HG03575 (cell line): ENCODE data around the gene ABAT.

Experiments
- ATAC-seq: cut with Tn5 transposase; IDR thresholded peaks from one replicate; pipeline ENCODE4 v1.9.1; 2021; ENCODE audit not compliant: unreplicated experiment, insufficient number of reproducible peaks, low FRiP score; ENCODE audit errors: extremely low read depth

ABAT gene

DNA sequence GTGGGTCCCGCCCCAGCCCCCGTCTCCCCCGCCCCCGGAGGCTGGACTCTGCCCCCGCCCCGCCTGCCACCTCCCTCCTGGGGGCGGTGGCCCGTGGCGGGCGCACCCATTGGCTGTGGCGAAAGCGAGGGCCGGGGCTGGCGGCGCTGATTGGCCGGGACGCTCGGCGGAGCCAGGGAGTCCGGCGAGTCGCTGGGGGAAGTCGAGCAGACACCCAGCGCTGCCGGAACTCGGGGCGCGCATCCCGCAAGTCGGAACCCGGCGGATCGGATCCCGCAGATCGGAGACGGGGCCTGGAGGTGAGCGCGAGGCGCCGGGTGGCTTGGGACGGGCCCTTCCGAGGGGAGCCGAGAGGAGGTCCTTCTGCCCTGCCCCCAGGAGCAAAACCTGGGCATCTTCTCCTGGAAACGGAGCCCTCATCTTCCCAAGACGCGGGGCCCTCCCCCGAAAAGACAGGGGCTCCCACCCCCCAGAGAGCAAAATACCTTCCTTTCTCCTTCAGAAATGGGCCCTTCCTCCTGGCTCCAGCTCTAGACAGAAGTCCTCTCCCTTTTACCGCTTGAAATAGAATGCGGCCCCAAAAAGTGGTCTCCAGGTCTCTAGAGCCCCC is at the start of gene ABAT:
Gene ABAT (plus strand): TSS at position 205 of the 610 bp plus-strand sequence. CDS start 61,123 bp downstream, outside the sequence.
- ATAC-seq: peak; percentile 87

GRCh38 chr16:8625491-8626087 is 48.8 kb upstream of the ABAT start:
- ATAC-seq: no peak

DNA sequence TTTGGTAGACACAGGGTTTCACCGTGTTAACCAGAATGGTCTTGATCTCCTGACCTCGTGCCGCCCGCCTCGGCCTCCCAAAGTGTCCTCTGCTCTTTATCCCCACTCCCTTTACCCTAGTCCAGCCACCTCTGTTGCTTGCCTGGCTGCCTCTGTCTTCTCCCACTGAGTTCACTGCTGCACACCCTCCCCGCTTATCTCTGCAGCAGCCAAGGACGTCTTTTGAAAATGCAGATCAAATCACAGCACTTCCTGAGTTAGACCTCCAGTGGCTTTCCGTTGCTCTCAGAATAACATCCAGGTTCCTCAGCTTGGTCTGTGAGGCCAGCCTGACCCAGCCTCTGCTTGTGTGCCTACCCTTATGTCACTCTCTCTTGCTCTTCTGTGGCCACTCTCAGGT is 47.5 kb upstream of the ABAT start:
- ATAC-seq: no peak

DNA sequence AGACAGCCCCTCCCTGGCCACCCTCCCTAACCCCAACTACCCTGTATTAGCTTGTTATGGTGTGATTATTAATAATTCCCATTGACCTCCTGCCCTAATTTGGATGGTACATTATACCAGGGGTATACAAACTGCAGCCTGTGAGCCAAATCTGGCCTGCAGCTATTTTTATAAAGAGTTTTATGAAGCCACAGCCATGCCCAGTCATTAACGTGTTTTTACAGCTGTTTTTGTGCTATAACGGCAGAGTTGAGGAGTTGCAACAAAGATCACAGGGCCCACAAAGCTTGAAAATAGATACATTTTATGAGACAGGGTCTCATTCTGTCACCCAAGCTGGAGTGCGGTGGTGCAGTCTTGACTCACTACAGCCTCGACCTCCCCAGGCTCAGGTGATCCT is 47.0 kb upstream of the ABAT start:
- ATAC-seq: no peak

GRCh38 chr16:8628981-8629725 is 45.3 kb upstream of the ABAT start:
- no peak for ATAC-seq

GRCh38 chr16:8630255-8630953 is 44.0 kb upstream of the ABAT start:
- ATAC-seq: no peak

DNA sequence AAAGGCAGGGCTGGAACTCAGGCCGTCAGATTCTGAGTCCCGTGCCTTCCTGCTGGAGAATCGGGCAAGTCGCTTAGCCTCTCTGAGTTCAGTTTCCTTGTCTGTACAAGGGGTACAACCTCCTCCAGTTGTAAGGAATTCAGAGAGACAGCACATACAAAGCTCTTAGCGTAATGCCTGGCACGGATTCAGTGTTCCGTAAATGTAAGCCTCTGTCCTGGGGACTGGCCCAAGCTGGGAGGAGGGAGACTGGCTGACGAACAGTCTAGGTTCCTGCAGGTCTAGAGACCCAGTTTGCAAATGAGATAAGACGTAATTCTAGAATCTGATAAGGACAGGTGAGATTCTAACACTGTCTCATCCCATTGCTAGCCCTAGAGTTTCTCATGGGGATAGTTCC is 43.0 kb upstream of the ABAT start:
- ATAC-seq: no peak

DNA sequence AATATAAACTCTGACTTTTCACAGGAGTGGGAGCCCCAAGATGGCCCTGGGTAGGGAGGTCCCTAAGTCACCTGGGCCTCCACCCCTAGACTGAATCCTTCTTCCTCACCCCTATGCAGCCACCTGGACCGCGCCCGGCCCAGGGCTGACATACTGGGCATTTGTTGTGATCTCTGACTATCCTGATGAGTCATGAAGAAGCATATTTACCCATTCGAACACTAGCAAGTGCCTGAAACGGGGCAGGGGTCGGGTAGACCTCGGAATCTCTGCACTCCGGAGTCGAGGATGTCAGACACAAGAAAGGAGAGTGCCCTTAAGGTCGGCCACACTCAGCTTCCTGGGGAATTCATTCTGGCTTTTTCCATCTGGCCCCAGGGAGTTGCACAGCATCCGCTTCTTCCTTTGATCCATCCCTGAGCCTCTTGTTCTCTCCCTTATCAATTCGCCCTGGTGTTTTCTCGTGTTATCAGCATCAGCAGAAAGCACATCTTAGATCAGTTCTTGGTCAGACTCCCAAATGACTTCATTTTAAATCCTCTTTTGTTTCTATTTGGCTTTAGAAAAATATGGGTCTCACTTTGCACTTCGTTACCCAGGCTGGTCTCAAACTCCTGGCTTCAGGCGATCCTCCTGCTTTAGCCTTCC is 42.5 kb upstream of the ABAT start:
- no peak for ATAC-seq

DNA sequence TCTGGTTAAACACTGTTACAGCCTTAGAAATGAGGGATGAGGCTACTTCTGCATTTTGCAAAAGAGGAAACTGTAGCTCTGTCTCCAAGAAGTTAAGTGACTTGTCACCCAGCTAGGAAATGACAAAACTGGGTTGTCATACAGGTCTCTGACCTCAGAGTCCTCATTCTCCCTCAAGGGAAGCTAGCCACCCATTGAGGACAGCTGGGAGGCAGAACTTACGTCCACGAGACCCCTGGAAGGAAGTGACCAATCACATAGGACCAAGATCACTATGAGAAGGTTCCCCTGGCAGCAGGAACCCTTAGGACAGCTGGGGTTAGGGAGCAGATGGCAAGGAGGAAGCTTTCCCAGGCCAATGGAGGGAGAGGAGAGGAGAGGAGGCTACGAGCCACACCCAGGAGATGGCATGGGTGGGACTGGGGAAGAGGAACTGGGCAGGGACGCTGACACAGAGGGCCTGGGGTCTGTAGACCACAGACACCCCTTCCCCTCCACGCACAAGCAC is 41.7 kb upstream of the ABAT start:
- no peak for ATAC-seq

DNA sequence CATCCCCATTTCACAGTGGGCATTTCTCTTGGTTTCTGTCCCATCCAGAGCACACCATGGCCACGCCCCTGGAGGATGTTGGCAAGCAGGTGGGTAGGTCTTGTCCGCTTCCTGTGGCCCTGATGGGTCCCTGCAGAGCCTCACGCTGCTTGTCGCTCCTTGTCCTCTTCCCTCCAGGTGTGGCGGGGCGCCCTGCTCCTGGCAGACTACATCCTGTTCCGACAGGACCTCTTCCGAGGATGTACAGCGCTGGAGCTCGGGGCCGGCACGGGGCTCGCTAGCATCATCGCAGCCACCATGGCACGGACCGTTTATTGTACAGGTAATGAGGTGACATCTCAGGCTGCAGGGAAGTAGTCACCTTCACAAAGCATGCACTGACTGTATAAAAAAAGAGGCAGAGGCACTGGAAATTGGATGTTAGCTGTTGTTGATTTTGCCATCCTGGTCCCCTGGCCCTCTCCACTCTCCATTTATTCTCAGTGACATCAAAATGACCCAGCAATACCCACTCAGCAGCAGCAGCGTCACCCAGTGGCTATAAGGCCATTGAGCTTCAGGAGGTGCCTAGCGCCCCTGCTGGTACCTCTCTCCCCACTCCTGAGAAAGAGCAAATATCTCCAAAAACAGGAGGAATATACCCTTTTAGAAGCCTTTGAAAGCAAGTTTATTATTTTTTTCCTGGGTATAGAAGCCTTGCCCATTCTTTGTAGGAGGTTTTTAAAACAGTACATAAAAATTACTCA is 39.3 kb upstream of the ABAT start:
- ATAC-seq: no peak

DNA sequence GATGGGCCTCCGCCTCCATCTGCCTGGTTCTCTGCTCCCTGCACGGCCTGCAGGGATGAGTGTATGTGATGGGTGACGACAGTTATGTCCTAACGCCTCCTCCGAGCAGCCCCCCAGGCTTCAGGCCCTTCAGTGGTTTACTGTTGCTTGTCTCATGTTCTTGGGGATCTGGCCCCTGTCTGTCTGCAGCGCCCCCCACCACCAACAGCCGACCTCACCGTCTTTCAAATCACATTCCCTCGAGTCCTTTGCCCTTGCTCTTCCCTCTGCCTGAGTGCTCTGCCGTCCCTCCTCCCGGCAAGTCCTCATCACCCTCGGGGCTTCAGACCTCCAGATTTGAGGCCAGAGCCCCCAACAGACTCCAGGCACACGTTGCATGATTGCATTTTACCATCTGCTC is 34.7 kb upstream of the ABAT start:
- no peak for ATAC-seq

DNA sequence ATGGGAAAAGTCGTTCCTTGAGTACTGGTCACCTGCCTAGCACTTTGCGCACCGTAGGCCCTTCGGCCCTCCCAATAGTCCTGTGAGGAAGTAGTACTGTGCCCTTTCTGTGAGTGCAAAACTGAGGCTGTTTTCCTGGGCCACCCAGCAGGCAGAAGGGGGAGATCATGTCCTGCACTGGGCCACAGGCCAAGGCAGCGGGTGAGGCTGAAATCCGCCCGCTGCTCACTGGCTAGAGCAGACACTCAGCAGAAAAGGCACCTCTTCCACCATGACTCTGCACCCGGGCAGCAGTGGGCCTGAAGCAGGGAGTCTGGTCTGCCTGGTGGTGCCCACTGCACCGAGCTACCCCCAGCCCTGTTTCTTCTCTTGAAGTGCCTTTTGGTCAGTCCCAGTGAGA is 32.7 kb upstream of the ABAT start:
- ATAC-seq: no peak

GRCh38 chr16:8642146-8642545 is 32.3 kb upstream of the ABAT start:
- no peak for ATAC-seq

GRCh38 chr16:8644211-8645140 is 29.9 kb upstream of the ABAT start:
- no peak for ATAC-seq

- no peak for ATAC-seq
Observed at GRCh38 chr16:8645141-8645521, 29.3 kb upstream of the ABAT start.

DNA sequence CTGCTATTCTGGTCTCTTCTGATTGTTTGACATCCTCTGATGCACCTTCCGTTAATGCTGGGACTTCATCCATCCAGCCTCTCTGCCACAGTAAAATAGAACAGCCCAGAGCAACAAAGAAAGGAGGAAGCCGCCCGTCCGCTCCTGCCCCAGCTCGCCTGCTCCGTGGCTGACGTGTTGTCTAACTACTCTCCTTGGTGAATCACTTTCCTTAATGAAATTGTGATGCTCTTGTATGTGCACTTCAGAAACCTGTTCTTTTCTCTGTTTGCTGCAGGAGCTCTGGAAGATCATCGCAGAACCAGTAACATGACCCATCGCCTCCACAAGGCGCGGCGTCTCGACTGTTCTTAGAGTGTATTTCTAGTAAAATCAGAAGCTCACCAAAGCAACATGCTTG is 28.6 kb upstream of the ABAT start:
- no peak for ATAC-seq

- no peak for ATAC-seq
Observed at GRCh38 chr16:8646326-8647053, 27.9 kb upstream of the ABAT start.
